Measurements from ENCODE around the gene SERPINE3.

The SERPINE3 gene

GRCh38 chr13:51329606-51330005 is 9.9 kb upstream of the SERPINE3 start:
- no peak for DNase-seq

GRCh38 chr13:51330791-51331190 is 8.7 kb upstream of the SERPINE3 start:
- DNase-seq = no peak

GRCh38 chr13:51331354-51331861 is 8.1 kb upstream of the SERPINE3 start:
- no peak for DNase-seq

GRCh38 chr13:51332566-51333361 is 6.7 kb upstream of the SERPINE3 start:
- no peak for DNase-seq

GRCh38 chr13:51333421-51333820 is 6.1 kb upstream of the SERPINE3 start:
- no peak for DNase-seq

GRCh38 chr13:51333826-51334225 is 5.7 kb upstream of the SERPINE3 start:
- no peak for DNase-seq

- DNase-seq = no peak
Observed at GRCh38 chr13:51336746-51337145, 2.7 kb upstream of the SERPINE3 start.

- DNase-seq = no peak
Observed at GRCh38 chr13:51339952-51340732, 651 bp downstream of the SERPINE3 start.

GRCh38 chr13:51341232-51341631 is 1.7 kb downstream of the SERPINE3 start:
- no peak for DNase-seq

GRCh38 chr13:51341791-51342190 is 2.3 kb downstream of the SERPINE3 start:
- no peak for DNase-seq

- DNase-seq = no peak
Observed at GRCh38 chr13:51342706-51343105, 3.2 kb downstream of the SERPINE3 start.

- DNase-seq = no peak
Observed at GRCh38 chr13:51343475-51343874, 4.0 kb downstream of the SERPINE3 start.

- DNase-seq = no peak
Observed at GRCh38 chr13:51346397-51346796, 6.9 kb downstream of the SERPINE3 start.

GRCh38 chr13:51347099-51347498 is 7.6 kb downstream of the SERPINE3 start:
- DNase-seq = no peak

GRCh38 chr13:51348069-51348967 is 8.8 kb downstream of the SERPINE3 start:
- DNase-seq = no peak

- DNase-seq = no peak
Observed at GRCh38 chr13:51349016-51349415, 9.5 kb downstream of the SERPINE3 start.

GRCh38 chr13:51355217-51355616 is 15.7 kb downstream of the SERPINE3 start:
- no peak for DNase-seq

GRCh38 chr13:51357928-51358595 is 18.6 kb downstream of the SERPINE3 start:
- no peak for DNase-seq

GRCh38 chr13:51359352-51359751 is 19.9 kb downstream of the SERPINE3 start:
- DNase-seq = no peak

GRCh38 chr13:51360489-51360888 is 21.0 kb downstream of the SERPINE3 start:
- no peak for DNase-seq

- no peak for DNase-seq
Observed at GRCh38 chr13:51361106-51361505, 21.6 kb downstream of the SERPINE3 start.

- DNase-seq = no peak
Observed at GRCh38 chr13:51363625-51364024, 24.1 kb downstream of the SERPINE3 start.
